ENCODE results near the gene HTT.

DNA sequence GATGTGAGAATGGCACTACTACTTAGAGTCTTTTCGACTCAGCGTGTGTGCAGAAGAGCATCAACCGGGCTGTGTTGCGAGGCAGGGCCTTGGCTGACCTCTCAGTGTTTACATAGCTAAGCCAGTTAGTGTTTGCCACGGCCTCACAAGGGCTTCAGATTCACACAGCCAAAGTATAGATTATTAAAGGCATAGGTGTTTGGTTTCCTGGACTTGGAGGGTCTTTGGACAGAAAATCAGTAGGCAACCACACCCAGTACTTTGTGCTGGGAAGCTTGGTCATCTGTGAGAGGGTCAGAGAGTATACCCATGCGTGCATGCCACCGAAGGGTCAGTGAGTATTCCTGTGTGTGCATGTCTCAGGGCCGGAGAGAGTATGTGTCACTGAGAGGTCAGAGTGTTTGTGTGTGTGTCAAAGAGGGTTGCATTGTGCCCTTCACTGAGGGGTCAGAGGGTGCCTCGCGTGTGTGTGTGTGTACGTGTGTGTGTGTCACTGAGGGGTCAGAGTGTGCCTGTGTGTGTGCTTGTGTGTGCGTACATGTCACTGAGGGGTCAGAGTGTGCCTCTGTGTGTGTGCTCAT lies 104.7 kb downstream of the HTT start:
- TF ChIP-seq SRF (IDR thresholded peaks at IDR 0.05; ENCODE audit: low read depth, low read length) (no peak), CTCF (IDR thresholded peaks at IDR 0.05; ENCODE audit: control extremely low read depth in 1 of 3, insufficient read depth in 1 of 3, low read depth in 1 of 3, low read length in 3 of 3) (no peak), POLR2A (IDR thresholded peaks at IDR 0.05; ENCODE audit: control extremely low read depth in 1 of 2, low read depth in 2 of 2, low read length in 2 of 2) (no peak), RXRA (IDR thresholded peaks at IDR 0.05; ENCODE audit: insufficient read depth, low read depth, low read length) (no peak), POLR2AphosphoS5 (IDR thresholded peaks at IDR 0.05; ENCODE audit: low read depth, low read length) (no peak), EP300 (IDR thresholded peaks at IDR 0.05; ENCODE audit: borderline replicate concordance in 1 of 2, low read depth in 2 of 2, low read length in 2 of 2) (no peak), GABPA (IDR thresholded peaks at IDR 0.05; ENCODE audit: borderline replicate concordance, insufficient read depth, low read length) (no peak), ZNF274 (IDR thresholded peaks at IDR 0.05; ENCODE audit: borderline replicate concordance, extremely low read depth, low read length) (no peak), BRCA1 (IDR thresholded peaks at IDR 0.05; ENCODE audit: low read depth, low read length) (no peak), BCL11A (IDR thresholded peaks at IDR 0.05; ENCODE audit: low read depth in 2 of 2, low read length in 2 of 2) (no peak), EGR1 (IDR thresholded peaks at IDR 0.05; ENCODE audit: borderline replicate concordance, low read depth, low read length) (no peak), CEBPB (IDR thresholded peaks at IDR 0.05; ENCODE audit: low read depth, low read length) (no peak)
- TF ChIP-seq, protein P1, sequence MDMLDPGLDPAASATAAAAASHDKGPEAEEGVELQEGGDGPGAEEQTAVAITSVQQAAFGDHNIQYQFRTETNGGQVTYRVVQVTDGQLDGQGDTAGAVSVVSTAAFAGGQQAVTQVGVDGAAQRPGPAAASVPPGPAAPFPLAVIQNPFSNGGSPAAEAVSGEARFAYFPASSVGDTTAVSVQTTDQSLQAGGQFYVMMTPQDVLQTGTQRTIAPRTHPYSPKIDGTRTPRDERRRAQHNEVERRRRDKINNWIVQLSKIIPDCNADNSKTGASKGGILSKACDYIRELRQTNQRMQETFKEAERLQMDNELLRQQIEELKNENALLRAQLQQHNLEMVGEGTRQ (IDR thresholded peaks at IDR 0.05; ENCODE audit: low read length): no peak
